Measurements from ENCODE around the gene ASAP2. TPM values are rescaled to one million over a fixed set of nuclear protein-coding genes. Genes with fewer than 3 reads are reported as not detected.

Gene ASAP2
- total RNA-seq, 4 donors from 2014 or later = 33.2 to 62.1 (median 54.5) TPM

GRCh38 chr2:9220201-9220600, 13.6 kb downstream of the ASAP2 start:
- no peak for DNase-seq
- Histone ChIP-seq H3K27ac (no peak overlapping the region), H3K36me3 (no peaks in the 10 kb centered on the region), H3K4me3 (no peak overlapping the region), H3K27me3 (no peaks in the 10 kb centered on the region), H3K9me3 (no peaks in the 10 kb centered on the region), H3K4me1 (peaks cover 0 to 31% (median 3%) of the 10 kb centered on the region in 4 donors)
- intact Hi-C loops (cut with DNase I; ENCODE audit: low total_unique reads) = no loop called here
- no peak for TF ChIP-seq POLR2A (IDR thresholded peaks at IDR 0.05)
- TF ChIP-seq POLR2AphosphoS5 (IDR thresholded peaks at IDR 0.05) = no peak
- no peak for TF ChIP-seq CTCF (IDR thresholded peaks at IDR 0.05)
- TF ChIP-seq EP300 (IDR thresholded peaks at IDR 0.05; ENCODE audit: low read depth) = no peak
- in situ Hi-C loops (cut with MboI; ENCODE audit: low pct_ligation_motif_present in 1 of 4, low pct_unique_long_range_greater_than_20kb in 1 of 4, low sequenced_read_pairs in 3 of 4) = loop anchor here in 1 of 4 donors (25.0 kb wide), 1 partner anchor 117 kb away; no protein-coding TSS in a partner anchor

- no peak for DNase-seq
- TF ChIP-seq CTCF (IDR thresholded peaks at IDR 0.05) (no peak), POLR2A (IDR thresholded peaks at IDR 0.05) (no peak), POLR2AphosphoS5 (IDR thresholded peaks at IDR 0.05) (no peak), EP300 (IDR thresholded peaks at IDR 0.05; ENCODE audit: low read depth) (no peak)
- H3K4me3 ChIP-seq = no peak overlapping the region
- H3K27ac ChIP-seq = peak overlapping the region in 1 of 4 donors; percentile 16
- H3K27me3 ChIP-seq = no peaks in the 10 kb centered on the region
- H3K4me1 ChIP-seq = peaks cover 0 to 23% (median 3%) of the 10 kb centered on the region in 4 donors
- WGBS, 2 donors (ENCODE audit: low coverage in 1 of 2) = 65 to 71% methylated on average over 1 of the region's 1 CpG
- intact Hi-C loops (cut with DNase I; ENCODE audit: low total_unique reads) = no loop called here
- in situ Hi-C loops (cut with MboI; ENCODE audit: low pct_ligation_motif_present in 1 of 4, low pct_unique_long_range_greater_than_20kb in 1 of 4, low sequenced_read_pairs in 3 of 4) = loop anchor here in 1 of 4 donors (25.0 kb wide), 1 partner anchor 116 kb away; no protein-coding TSS in a partner anchor
- no peaks in the 10 kb centered on the region for H3K9me3 ChIP-seq
- no peaks in the 10 kb centered on the region for H3K36me3 ChIP-seq
Observed at GRCh38 chr2:9221223-9221622, 14.6 kb downstream of the ASAP2 start.

- 74 to 81% methylated on average over 6 to 9 of the region's 9 CpGs for WGBS, 2 donors (ENCODE audit: low coverage in 1 of 2)
- peak overlapping the region in 2 of 4 donors; percentile 15 to 41 for H3K27ac ChIP-seq
- TF ChIP-seq POLR2A (IDR thresholded peaks at IDR 0.05) (no peak), CTCF (IDR thresholded peaks at IDR 0.05) (no peak), POLR2AphosphoS5 (IDR thresholded peaks at IDR 0.05) (no peak), EP300 (IDR thresholded peaks at IDR 0.05; ENCODE audit: low read depth) (no peak)
Observed at GRCh38 chr2:9222239-9222892, 15.8 kb downstream of the ASAP2 start.

GRCh38 chr2:9222893-9223287, 16.3 kb downstream of the ASAP2 start:
- in situ Hi-C loops (cut with MboI; ENCODE audit: low pct_ligation_motif_present in 1 of 4, low pct_unique_long_range_greater_than_20kb in 1 of 4, low sequenced_read_pairs in 3 of 4) = loop anchor here in 1 of 4 donors (25.0 kb wide), 1 partner anchor 114 kb away; no protein-coding TSS in a partner anchor
- H3K27ac ChIP-seq = peak overlapping the region in 2 of 4 donors; percentile 15 to 41
- no peak for DNase-seq
- no peaks in the 10 kb centered on the region for H3K36me3 ChIP-seq
- WGBS, 2 donors (ENCODE audit: low coverage in 1 of 2) = 84 to 92% methylated on average over 2 of the region's 2 CpGs
- no peaks in the 10 kb centered on the region for H3K9me3 ChIP-seq
- TF ChIP-seq EP300 (IDR thresholded peaks at IDR 0.05; ENCODE audit: low read depth) = no peak
- TF ChIP-seq POLR2A (IDR thresholded peaks at IDR 0.05) = no peak
- no peak for TF ChIP-seq CTCF (IDR thresholded peaks at IDR 0.05)
- no peak for TF ChIP-seq POLR2AphosphoS5 (IDR thresholded peaks at IDR 0.05)
- intact Hi-C loops (cut with DNase I; ENCODE audit: low total_unique reads) = no loop called here
- peaks cover 5 to 29% (median 6%) of the 10 kb centered on the region in 4 donors for H3K4me1 ChIP-seq
- no peaks in the 10 kb centered on the region for H3K27me3 ChIP-seq
- H3K4me3 ChIP-seq = no peak overlapping the region

More at GRCh38 chr2:9222239-9222892, 15.8 kb downstream of the ASAP2 start:
- no peaks in the 10 kb centered on the region for H3K27me3 ChIP-seq
- intact Hi-C loops (cut with DNase I; ENCODE audit: low total_unique reads) = no loop called here
- in situ Hi-C loops (cut with MboI; ENCODE audit: low pct_ligation_motif_present in 1 of 4, low pct_unique_long_range_greater_than_20kb in 1 of 4, low sequenced_read_pairs in 3 of 4) = loop anchor here in 1 of 4 donors (25.0 kb wide), 1 partner anchor 115 kb away; no protein-coding TSS in a partner anchor
- no peak overlapping the region for H3K4me3 ChIP-seq
- peaks cover under 1 to 27% (median 3%) of the 10 kb centered on the region in 4 donors for H3K4me1 ChIP-seq
- H3K9me3 ChIP-seq = no peaks in the 10 kb centered on the region
- DNase-seq = no peak
- H3K36me3 ChIP-seq = no peaks in the 10 kb centered on the region

Measured in transverse colon (tissue), 4 donors.